ENCODE measurements around the gene RIMBP2. TPM values are rescaled to one million over a fixed set of nuclear protein-coding genes. Genes with fewer than 3 reads are reported as not detected.

Gene RIMBP2
- total RNA-seq, 2 experiments from 2014 or later: not detected

DNA sequence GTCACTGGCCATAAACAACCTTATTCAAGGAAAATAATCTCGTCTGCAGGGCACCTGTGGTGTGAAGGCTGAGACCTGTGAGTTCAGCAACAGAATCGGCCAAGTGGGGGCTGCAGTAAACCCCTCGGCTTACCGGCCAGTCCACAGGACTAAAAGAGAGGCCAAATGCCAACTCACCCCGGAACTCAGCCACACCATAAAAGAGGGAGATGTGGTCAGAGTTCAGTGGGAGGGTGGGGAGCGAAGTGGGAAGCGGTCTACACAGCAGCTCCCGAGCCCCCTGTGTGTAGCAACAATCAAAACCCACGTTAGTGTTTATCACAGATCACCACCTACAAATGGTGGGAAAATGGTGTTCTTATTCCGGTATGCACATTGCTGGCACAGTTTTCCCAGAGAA, 225.4 kb downstream of the RIMBP2 start:
- Mint-ChIP-seq H3K4me1 (no peaks in the 10 kb centered on the region), H3K27me3 (no peaks in the 10 kb centered on the region), H3K4me3 (no peak overlapping the region), H3K36me3 (no peaks in the 10 kb centered on the region), H3K9me3 (ENCODE audit: low read depth) (no peaks in the 10 kb centered on the region), H3K27ac (no peak overlapping the region)
- no peak for ATAC-seq
- CTCF ChIA-PET: no interaction called here
- DNase-seq: no peak

GRCh38 chr12:130489293-130489692, 226.8 kb downstream of the RIMBP2 start:
- H3K27me3 Mint-ChIP-seq: no peaks in the 10 kb centered on the region
- no peak for DNase-seq
- H3K27ac Mint-ChIP-seq: no peak overlapping the region
- ATAC-seq: no peak
- H3K4me1 Mint-ChIP-seq: no peaks in the 10 kb centered on the region
- CTCF ChIA-PET: no interaction called here
- H3K36me3 Mint-ChIP-seq: no peaks in the 10 kb centered on the region
- no peaks in the 10 kb centered on the region for H3K9me3 Mint-ChIP-seq (ENCODE audit: low read depth)
- no peak overlapping the region for H3K4me3 Mint-ChIP-seq

DNA sequence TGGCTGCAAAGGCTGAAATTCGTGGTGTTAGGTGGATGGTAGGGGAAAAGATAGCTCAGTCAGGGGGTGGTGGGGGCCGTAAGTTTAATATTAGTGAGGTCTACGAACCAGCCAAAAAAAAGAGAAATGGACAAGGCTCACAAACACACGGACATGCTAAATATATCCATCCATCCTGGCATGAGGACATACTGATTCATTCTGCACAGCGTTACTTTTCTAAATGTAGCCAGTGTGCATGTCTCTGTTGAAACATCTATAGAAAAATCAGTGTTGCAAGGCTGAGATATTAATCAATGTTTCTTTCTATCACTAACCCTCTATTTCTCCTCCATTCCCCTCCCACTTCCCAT, 227.8 kb downstream of the RIMBP2 start:
- ATAC-seq: no peak
- Mint-ChIP-seq H3K9me3 (ENCODE audit: low read depth) (no peaks in the 10 kb centered on the region), H3K4me1 (no peaks in the 10 kb centered on the region), H3K4me3 (no peak overlapping the region), H3K27me3 (no peaks in the 10 kb centered on the region), H3K27ac (no peak overlapping the region), H3K36me3 (no peaks in the 10 kb centered on the region)
- DNase-seq: no peak
- CTCF ChIA-PET: no interaction called here

DNA sequence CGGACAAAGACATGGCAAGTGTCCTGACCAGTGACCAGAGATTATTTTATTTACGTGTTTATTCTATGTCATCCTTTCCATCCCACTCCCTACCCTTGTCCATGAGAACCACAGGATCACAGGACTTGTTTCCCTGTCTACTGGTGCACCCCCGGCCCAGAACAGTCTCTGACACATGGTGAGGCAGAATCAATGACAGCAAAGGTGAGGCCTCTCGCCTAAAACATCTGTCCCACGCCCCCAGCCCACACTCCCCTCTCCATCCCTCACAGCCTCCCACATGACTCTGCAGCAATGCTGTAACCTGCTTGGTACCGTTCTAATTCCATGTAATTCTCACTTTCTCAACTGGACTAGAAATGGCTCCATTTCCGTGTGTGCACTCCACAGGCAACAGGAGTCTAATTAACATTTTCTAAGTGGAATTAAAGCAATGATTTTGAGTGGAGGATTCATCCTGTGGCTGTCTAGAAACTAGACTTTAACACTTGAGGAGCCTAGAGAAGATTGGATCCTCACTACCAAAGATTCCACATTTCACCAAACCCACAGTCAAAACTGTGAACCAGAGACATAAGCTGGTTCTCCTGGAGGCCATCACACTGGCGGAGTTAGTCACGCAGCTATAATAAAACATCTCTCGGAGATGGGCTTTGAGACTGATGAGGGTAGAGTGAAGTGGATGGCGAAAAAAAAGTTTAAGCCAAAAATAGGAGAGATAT, 228.3 kb downstream of the RIMBP2 start:
- Mint-ChIP-seq H3K9me3 (ENCODE audit: low read depth) (no peaks in the 10 kb centered on the region), H3K4me1 (no peaks in the 10 kb centered on the region), H3K27ac (no peak overlapping the region), H3K27me3 (no peaks in the 10 kb centered on the region), H3K36me3 (no peaks in the 10 kb centered on the region), H3K4me3 (no peak overlapping the region)
- DNase-seq (no peak), ATAC-seq (no peak)
- CTCF ChIA-PET: no interaction called here

- Mint-ChIP-seq H3K36me3 (no peaks in the 10 kb centered on the region), H3K4me3 (no peak overlapping the region), H3K9me3 (ENCODE audit: low read depth) (no peaks in the 10 kb centered on the region), H3K27me3 (no peaks in the 10 kb centered on the region), H3K4me1 (no peaks in the 10 kb centered on the region), H3K27ac (no peak overlapping the region)
- CTCF ChIA-PET: no interaction called here
- no peak for ATAC-seq
- DNase-seq: no peak
Measured at GRCh38 chr12:130486891-130487416, 229.1 kb downstream of the RIMBP2 start.

DNA sequence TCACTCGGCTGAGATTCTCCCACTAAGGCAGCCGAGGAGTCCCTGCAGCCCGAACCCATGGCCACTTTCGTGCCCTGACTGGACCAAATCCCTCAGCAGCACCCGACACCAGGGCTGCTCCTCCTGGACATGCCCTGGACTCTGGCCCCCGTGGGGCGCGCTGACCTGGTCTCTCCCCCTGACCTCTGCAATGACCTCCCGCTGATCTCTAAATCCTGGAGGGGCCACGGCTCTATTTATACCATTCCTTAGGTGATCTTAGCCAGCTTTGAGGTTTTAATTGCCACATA, 230.0 kb downstream of the RIMBP2 start:
- CTCF ChIA-PET: no interaction called here
- no peak for ATAC-seq

DNA sequence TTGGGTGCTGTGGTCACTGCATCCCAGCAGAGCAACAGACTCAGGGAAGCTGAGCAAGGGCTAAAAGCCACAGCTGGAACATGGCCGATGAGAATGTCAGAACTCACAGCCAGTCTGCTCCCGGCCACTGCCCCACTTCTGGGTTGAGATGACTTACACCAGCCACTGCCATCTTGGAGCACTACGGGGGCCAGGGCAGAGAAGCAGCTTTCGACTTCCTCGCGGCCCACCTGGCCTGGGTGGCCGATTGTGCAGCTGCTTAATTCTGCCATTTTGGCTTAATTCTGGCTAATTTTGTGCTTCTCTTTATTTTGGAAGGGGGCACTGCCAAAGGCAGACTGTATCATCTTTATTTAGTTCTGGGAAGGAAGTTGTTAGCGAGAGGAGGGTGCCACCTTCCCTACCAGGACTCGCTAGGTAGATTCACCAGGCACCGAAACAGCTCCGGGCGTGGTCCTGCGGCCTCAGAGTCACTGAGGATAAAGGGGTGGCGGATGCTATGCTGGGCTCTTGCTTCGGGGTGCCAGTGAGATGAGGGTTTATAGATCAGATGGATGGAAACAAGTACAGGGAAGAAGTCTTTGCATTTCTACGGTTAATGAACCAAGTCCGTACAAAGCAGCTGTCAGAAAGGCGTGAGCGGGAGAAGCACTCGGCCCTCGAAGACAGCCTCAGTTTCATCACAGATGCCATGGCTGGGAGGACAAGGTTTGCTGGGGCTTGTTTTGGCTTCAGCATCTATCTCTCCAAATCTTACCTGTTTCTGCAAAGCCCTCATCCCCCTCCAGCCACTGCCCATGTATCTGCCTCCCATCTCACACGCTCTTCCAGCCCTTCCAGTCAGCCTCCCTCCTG, 230.6 kb downstream of the RIMBP2 start:
- CTCF ChIA-PET: no interaction called here
- H3K36me3 Mint-ChIP-seq: no peaks in the 10 kb centered on the region
- H3K4me3 Mint-ChIP-seq: no peak overlapping the region

More for the DNA sequence above, 230.0 kb downstream of the RIMBP2 start:
- Mint-ChIP-seq H3K36me3 (no peaks in the 10 kb centered on the region), H3K4me1 (no peaks in the 10 kb centered on the region), H3K27ac (no peak overlapping the region), H3K4me3 (no peak overlapping the region), H3K27me3 (no peaks in the 10 kb centered on the region), H3K9me3 (ENCODE audit: low read depth) (no peaks in the 10 kb centered on the region)
- DNase-seq: no peak

GRCh38 chr12:130484221-130484620, 231.9 kb downstream of the RIMBP2 start:
- Mint-ChIP-seq H3K4me1 (no peaks in the 10 kb centered on the region), H3K9me3 (ENCODE audit: low read depth) (no peaks in the 10 kb centered on the region), H3K27me3 (no peaks in the 10 kb centered on the region), H3K4me3 (no peak overlapping the region), H3K36me3 (no peaks in the 10 kb centered on the region), H3K27ac (no peak overlapping the region)
- CTCF ChIA-PET: no interaction called here
- ATAC-seq (no peak), DNase-seq (no peak)

More for the DNA sequence above, 230.6 kb downstream of the RIMBP2 start:
- H3K27ac Mint-ChIP-seq: no peak overlapping the region
- no peaks in the 10 kb centered on the region for H3K4me1 Mint-ChIP-seq
- H3K9me3 Mint-ChIP-seq (ENCODE audit: low read depth): no peaks in the 10 kb centered on the region
- DNase-seq (no peak), ATAC-seq (no peak)
- H3K27me3 Mint-ChIP-seq: no peaks in the 10 kb centered on the region

DNA sequence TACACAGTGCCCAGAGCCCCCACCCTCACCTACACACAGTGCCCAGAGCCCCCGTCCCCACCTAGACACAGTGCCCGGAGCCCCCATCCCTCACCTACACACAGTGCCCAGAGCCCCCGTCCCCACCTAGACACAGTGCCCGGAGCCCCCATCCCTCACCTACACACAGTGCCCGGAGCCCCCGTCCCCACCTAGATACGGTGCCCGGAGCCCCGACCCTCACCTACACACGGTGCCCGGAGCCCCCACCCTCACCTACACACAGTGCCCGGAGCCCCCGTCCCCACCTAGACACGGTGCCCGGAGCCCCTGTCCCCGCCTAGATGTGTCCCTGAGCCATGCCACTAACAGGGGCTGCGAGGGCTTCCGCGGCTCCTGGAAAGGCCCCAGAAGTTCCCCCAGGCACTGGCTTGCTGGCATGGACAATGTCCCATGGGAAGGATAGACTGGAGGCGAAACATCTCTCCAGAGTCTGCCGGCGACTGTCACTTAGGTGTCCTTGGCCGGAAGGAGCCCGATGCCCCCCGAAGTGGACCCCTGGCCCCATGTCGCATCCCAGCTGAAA, 232.4 kb downstream of the RIMBP2 start:
- CTCF ChIA-PET: no interaction called here
- DNase-seq (no peak), ATAC-seq (no peak)
- Mint-ChIP-seq H3K4me3 (no peak overlapping the region), H3K27ac (no peak overlapping the region), H3K36me3 (no peaks in the 10 kb centered on the region), H3K27me3 (no peaks in the 10 kb centered on the region), H3K9me3 (ENCODE audit: low read depth) (no peaks in the 10 kb centered on the region), H3K4me1 (no peaks in the 10 kb centered on the region)

DNA sequence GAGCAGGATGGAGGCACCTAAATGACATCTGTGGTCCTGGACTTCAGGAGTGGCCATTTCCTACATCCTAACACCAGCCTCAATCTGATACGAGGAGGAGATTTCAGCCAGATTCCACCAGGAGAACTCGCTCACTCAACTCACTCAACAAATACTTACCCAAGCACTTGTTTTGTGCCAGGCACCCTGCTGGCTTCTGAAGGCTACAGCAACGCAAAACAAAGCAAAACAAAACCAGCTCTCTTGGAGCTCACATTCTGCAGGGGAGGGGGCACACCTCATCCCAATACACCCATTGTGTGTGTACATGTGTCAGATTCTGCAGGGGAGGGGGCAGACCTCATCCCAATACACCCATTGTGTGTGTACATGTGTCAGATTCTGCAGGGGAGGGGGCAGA, 233.7 kb downstream of the RIMBP2 start:
- Mint-ChIP-seq H3K27ac (no peak overlapping the region), H3K4me3 (no peak overlapping the region), H3K9me3 (ENCODE audit: low read depth) (no peaks in the 10 kb centered on the region), H3K36me3 (no peaks in the 10 kb centered on the region), H3K4me1 (no peaks in the 10 kb centered on the region), H3K27me3 (no peaks in the 10 kb centered on the region)
- CTCF ChIA-PET: no interaction called here
- no peak for ATAC-seq
- no peak for DNase-seq

DNA sequence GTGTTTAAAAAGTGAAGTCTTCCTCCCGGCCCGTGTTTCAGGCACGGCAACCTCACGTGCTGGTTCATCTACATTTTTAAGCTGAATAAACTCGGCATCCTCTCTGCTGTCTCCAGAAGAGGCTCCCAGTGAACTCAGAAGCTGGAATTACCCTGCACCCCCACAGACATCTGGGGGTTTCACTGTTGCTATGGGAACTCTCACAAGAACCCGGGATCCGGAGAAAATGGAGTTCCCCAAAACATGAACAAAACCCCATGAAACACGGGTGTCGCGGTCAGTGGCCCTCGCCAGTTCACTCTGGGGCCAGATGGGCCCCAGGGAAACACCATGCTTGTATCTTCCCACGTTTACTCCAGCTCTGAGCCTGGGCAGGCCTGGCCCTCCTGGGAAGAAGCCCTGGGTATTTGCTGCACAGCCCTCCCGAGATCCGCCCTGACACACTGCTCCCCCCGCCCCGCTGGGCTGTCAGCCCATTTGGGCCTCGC, 234.7 kb downstream of the RIMBP2 start:
- CTCF ChIA-PET: no interaction called here
- DNase-seq: no peak
- Mint-ChIP-seq H3K4me1 (no peaks in the 10 kb centered on the region), H3K27ac (no peak overlapping the region), H3K36me3 (no peaks in the 10 kb centered on the region), H3K9me3 (ENCODE audit: low read depth) (no peaks in the 10 kb centered on the region), H3K4me3 (no peak overlapping the region), H3K27me3 (no peaks in the 10 kb centered on the region)
- no peak for ATAC-seq

DNA sequence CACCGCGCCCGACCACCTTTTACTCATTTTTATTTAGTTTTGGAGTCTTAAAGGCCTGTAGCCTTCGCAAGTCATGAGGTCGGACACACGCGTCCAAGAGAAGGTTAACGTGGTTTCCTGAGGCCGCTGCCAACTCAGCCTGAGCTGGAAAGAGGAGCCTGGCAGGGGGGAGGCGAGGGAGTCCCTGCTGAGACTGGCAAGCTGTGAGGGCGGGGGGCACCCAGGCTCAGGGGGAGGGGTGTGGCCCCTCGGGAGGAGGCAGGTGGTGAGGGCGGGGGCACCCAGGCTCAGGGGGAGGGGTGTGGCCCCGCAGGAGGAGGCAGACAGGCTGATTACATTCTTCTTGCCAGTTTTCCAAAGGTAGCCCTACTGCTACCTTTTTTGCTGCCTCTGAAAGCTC, 235.2 kb downstream of the RIMBP2 start:
- Mint-ChIP-seq H3K27ac (no peak overlapping the region), H3K36me3 (no peaks in the 10 kb centered on the region), H3K4me3 (no peak overlapping the region), H3K9me3 (ENCODE audit: low read depth) (no peaks in the 10 kb centered on the region), H3K4me1 (no peaks in the 10 kb centered on the region), H3K27me3 (no peaks in the 10 kb centered on the region)
- DNase-seq: no peak
- no peak for ATAC-seq
- CTCF ChIA-PET: no interaction called here

DNA sequence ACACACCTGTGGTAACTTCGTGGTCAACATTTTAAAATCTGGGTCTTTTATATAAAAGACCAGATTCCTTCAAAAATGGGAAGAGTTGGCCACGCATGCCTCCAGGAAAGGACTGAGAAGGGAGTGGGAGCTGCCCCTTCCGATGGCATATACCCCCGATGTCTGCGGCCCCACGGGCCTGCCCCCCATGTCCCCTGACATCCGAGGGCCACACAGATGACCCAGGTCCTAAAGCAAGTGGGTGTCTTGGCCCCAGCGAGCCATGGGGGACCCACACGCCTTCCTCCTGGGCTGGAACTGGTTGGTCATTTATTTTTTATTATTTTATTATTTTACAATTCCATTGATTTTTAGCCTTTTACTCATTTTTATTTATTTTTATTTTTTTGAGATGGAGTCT, 235.9 kb downstream of the RIMBP2 start:
- ATAC-seq (no peak), DNase-seq (no peak)
- Mint-ChIP-seq H3K36me3 (no peaks in the 10 kb centered on the region), H3K27ac (no peak overlapping the region), H3K27me3 (no peaks in the 10 kb centered on the region), H3K4me3 (no peak overlapping the region), H3K9me3 (ENCODE audit: low read depth) (no peaks in the 10 kb centered on the region), H3K4me1 (no peaks in the 10 kb centered on the region)
- CTCF ChIA-PET: no interaction called here
